RPMI7951 (cell line): ENCODE results near the gene KDELR1. TPM values are rescaled to one million over a fixed set of nuclear protein-coding genes. Genes with fewer than 3 reads are reported as not detected.
A peak's percentile ranks its signal among the peaks of the same experiment; 100 is the strongest.

Experiments used
- DNase-seq: peaks from one replicate; pipeline ENCODE4 v3.0.0-alpha.2; 2012; ENCODE audit warnings: low read depth
- total RNA-seq: library from RNA; depleted of rRNA; stranded (reverse); fragments of >200 nt; shearing (Covaris generic); gene quantifications from 2 replicates; pipeline ENCODE4 v1.2.3, GENCODE V29; 2014; rRNA removed

KDELR1 gene
- total RNA-seq: 153 and 156 TPM in 2 replicates

DNA sequence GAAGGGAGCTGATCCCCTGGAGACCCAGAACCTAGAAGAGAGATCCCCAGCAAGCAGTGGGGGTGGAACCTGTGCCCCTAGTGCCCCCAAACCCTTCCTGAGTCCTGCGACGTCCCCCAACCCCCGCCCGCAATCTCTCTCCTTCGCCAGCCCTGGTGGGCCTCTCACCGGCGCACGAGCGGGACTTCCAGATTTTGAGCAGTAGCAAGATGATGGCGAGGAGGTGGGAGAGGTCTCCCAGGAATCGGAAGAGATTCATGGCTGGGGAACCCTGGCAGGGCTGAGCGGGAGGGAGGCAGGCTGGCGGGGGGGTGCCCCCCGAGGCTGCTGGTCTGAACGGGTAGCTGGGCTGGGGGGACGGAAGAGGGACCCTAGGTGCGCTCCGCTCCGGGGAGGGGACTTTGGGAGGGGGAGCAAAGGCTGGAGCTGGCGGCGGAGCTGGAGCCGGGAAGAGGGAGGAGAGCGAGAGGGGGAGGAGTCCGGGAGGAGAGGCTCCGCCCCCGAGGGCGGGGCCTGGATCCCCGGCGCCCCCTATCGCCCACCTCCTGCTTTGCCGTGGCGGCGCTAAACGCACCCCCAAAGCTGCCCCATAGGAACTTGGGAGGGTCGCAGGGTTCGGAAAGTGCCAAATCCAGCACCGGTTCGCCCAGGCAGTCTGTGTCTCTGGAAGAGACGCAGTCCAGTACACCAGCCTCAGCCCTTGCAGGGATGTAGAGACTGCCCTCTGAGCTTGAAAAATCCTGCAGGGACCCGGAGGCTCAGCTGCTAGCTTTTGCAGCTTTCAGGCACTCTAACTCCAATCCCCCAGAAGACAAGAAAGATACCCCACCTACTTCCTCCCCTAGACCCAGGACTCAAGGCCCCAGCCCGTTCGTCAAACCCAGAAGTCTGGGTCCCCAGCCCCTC lies at the start of gene KDELR1:
KDELR1 (minus strand) TSS at position 452 of the 906 bp plus-strand sequence; CDS start at position 259, 193 bp downstream.
- DNase-seq: peak; percentile 67

DNA sequence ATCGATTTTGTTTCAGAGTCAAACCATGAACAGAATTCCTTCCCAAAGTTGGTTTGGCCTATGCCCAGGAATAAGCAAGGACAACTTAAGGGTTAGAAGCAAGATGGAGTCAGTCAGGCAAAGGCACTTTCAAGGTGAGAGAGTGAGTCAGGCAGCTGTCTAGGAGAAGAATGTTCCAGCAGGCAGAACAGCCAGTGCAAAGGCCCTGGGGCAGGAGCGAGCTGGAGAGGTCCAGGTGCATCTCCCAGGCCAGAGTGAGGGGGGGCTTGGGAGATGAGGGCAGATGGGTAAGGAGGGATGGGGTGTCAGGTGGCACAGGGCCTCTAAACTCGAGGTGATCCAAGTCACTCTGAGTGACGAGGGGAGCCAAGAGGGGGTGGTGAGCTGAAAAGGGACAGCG lies 45.2 kb upstream of the KDELR1 start:
- no peak for DNase-seq

DNA sequence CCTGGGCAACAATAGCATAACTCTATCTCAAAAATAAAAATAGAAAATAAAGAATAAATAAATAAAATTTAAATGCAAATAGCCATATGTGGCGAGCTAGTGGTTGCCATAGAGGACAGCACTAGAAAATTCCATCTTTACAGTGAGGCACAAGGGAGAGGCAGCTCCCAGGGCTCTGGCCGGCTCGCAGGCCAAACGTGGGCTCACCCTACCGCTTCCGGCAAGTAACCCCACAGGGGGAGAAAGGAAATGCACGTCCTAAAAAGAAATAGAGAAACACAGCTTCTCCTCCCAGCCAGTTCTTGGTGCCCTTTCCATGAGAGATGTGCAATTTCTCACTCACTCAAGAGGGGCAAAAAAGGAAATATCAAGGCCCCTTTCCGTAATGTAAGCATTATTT lies 42.0 kb upstream of the KDELR1 start:
- DNase-seq: no peak

DNA sequence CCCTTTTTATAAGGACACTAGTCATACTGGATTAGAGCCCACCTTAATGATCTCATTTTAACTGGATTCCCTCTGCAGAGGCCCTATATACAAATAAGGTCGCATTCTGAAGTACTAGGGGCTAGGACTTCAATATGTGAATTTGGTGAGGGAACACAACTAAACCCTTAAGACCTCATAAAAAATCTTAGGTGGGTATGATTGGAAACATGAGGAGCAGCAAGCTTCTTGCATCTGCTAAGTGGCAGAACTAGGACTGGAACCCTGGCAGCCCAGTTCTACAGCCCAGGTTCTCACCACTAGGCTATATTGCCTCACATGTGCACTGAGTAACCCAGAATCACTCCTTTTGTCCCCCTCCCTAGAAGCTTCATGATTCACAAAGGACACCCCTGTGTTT lies 37.3 kb upstream of the KDELR1 start:
- no peak for DNase-seq

DNA sequence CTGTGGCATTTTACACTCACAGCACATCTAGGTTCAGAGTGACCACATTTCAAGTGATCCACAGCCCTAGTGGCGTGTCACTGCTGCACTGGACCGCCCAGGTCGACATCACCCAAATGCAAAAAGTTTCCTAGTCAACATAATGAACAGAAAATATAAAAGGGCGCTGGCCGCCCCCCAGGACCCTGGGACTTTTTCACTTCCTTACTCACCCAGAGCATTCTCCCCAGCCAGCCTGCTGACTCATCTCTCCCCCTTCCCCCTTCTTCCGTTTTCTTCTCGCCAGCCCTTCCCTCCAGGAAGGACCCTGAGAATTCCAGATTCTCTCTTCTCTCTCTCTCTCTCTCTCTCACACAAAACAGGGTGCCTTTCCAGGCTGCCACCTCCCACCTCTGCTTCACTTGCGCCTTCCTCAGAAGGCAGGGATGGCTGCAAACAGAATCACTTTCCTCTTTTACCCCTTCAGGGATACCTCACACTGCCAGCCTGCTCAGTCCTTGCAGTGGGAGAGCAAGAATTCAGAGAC lies 33.4 kb upstream of the KDELR1 start:
- peak; percentile 76 for DNase-seq

DNA sequence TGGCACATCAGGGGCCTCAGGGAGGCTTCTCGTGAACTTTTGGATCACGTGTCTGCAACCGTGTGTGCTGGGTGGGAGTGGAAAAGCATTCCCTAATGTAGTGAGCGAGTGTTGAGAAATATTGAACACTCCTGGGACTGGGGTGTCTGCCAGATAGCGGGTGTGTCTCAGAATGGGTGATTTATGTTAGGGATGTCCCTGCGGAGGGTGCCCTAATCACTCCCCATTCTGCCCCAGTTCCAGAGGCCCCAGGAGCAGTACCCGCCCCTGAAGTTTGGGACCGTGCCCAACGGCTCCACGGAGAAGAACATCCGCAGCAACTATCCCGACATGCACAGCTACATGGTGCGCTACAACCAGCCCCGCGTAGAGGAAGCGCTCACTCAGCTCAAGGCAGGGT lies 30.2 kb upstream of the KDELR1 start:
- no peak for DNase-seq

DNA sequence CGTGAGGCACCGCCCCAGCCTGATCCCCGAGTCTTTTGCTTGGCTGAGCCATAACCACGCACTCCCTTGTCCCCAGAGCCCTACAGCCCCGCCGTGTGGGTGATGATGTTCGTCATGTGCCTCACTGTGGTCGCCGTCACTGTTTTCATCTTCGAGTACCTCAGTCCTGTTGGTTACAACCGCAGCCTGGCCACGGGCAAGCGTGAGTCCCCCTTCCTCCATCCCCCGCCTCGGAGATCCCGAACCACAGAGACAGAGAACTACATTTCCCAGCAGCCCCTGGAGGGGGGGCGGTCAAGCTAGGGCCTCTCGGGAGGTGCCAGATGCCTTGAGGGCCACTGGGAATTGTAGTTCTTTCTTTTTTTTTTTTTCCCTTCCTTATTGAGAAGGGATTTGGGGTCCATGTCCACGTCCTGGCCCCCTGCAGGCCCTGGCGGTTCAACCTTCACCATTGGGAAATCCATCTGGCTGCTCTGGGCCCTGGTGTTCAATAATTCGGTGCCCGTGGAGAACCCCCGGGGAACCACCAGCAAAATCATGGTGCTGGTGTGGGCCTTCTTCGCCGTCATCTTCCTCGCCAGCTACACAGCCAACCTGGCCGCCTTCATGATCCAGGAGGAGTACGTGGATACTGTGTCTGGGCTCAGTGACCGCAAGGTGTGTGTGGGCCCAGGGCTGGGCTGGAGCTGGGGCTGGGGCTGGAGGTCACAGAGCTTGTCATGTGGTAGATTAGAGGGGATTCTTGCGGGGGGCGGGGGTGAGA lies 28.0 kb upstream of the KDELR1 start:
- DNase-seq: peak; percentile 92

DNA sequence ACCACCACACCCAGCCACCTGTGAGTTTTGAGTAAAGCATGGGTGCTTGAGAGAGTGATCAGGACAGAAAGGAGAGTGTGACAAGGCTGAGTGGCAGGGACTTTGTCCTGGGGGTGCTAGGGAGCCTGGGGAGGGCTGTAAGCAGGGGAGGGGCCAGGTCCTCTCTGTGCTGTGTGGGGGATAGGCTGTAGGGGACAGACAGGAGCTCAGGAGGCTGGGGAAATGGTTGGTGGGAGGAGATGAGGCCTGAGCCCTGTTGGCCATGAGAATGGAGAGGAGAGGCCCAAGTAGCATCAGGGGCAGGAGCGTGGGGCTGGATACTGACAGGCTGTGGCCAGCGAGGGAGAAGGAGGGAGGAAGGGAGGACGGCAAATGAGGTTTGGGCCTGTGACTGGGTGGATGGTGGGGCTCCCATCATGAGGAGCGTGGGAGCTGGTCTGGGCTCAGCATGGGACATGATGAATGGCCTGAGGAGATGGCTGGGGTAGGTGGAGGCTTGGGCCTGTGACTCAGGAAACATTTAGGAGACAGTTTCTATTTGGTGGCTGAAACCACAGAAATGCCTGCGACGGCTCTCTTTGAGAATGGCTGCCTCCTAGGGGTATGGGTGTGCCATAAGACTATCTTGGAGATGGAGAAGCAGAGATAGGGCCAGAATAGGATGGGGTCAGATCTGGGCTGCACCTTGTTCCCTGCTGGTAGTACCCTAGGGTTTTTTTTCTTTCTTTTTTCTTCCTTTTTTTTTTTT lies 27.1 kb upstream of the KDELR1 start:
- DNase-seq: peak; percentile 89

DNA sequence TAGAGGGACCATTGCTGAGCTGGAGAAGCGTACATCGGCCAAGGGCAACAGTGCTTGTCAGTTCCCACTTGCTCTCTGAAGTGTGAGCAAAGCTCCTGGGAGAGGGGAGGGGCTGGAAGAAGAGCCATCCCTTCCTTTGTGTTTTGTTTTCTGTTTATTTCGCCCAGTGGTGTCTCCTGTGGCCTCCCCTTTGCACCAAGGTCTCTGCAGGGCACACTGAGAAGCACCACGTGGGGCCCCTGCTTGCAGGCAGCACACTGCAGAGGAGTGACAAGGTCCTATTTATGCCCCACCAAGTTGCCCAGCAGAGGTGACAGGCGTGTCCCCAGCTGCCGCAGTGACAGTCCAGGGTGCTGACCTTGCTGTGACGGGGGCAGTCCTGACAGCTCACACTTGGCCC lies 26.1 kb upstream of the KDELR1 start:
- no peak for DNase-seq

DNA sequence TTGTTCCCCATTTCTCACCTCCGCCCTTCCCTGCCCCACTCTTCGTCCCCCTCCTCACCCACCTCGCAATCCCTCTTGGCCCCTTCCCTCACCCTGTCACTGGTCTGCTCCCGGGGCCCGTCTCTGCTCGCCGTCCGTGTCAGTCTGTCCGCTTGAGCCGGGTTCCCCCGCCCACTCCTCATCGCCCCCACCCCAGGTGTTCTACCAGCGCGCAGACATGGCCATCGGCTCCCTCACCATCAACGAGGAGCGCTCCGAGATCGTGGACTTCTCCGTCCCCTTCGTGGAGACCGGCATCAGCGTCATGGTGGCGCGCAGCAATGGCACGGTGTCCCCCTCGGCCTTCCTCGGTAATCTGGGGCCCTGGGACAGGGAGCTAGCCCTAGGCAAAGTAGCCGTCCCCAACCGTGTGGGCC lies 24.5 kb upstream of the KDELR1 start:
- DNase-seq: no peak

DNA sequence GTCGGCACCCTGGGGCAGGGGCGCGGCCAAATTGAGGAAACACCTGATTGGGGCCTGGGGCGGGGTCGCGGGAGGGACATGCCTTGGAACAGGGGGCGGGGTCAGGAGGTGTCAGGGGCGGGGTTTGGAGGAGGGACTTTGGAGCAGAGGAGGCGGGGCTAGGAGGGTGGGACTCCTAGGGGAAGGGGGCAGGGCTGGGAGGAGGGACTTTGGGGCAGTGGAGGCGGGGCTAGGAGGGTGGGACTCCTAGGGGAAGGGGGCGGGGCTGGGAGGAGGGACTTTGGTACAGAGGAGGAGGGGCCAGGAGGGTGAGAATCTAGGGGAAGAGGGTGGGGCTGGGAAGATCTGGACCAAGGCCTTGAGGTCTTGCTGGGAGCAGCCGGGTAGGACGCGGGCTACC lies 24.0 kb upstream of the KDELR1 start:
- peak; percentile 78 for DNase-seq

DNA sequence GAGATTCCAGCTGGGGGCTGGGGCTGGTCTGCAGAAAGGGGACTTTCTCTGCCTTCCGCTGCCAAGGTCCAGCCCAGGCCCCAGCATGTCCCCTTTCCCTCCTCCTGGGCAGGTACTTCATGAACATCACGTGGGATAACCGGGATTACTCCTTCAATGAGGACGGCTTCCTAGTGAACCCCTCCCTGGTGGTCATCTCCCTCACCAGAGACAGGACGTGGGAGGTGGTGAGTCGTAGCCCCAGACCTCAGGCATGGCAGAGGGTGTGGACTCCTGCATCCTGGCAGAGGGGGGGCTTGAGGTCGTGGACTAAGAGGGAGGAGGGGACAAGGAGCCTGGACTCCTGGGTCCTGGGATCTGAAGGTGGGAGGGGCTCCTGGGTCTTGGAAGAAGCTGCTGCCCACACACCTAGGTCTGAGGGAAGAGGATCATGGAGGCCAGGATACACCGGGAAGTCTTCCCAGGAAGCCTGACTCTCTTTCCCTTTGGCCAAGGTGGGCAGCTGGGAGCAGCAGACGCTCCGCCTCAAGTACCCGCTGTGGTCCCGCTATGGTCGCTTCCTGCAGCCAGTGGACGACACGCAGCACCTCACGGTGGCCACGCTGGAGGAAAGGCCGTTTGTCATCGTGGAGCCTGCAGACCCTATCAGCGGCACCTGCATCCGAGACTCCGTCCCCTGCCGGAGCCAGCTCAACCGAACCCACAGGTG lies 22.7 kb upstream of the KDELR1 start:
- no peak for DNase-seq

DNA sequence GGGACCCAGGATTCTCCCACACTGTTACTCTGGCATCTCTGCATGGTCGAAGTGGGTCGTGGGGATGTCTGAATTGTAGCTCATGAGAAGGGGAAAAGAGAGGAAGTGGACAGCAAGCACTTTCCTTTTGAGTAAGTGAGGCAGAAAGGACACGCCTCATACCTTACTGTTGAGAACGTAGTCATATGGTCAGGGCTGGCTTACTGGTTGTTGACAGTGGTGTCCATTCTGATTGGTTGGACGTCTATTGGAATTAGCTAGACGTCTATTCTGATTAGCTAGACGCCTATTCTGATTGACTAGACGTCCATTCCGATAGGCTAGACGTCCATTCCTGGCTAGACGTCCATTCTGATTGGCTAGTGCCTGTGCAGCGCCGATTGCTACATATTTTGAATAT lies 14.5 kb upstream of the KDELR1 start:
- no peak for DNase-seq

DNA sequence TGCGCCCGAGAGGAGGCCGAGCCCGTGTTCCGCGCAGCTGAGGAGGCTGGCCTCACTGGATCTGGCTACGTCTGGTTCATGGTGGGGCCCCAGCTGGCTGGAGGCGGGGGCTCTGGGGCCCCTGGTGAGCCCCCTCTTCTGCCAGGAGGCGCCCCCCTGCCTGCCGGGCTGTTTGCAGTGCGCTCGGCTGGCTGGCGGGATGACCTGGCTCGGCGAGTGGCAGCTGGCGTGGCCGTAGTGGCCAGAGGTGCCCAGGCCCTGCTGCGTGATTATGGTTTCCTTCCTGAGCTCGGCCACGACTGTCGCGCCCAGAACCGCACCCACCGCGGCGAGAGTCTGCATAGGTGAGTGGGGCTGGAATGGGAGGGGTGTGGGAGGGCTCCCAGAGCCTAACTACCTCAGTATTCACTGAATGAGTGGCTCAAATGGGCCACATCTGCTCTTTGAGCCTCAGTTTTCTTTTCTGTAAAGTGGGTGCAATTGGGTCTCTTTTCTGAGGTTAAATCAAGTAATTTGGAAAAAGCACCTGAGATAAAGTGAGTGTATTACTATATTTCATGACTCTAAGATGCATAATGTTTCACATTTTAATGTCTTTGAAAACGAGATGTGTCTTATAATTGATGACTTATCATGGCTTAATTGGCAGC lies 13.8 kb upstream of the KDELR1 start:
- DNase-seq: no peak

DNA sequence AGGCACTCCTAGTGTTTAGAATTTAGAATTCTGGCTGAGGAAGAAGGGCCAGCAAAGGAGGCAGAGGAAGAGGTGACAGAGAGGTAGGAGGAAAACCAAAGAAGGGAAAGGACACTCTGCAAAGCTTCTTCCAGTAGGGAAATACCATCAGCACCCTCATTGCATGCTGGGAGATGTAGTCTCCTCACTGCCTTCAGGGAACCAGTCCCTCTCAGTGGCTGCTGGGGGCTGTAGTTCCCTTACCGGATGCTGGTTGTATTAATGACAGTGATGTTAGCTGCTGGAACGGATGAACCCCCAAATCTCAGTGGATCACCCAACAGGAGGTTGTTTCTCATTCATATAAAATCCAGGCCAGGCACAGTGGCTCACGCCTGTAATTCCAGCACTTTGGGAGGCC lies 12.3 kb upstream of the KDELR1 start:
- DNase-seq: peak; percentile 77

DNA sequence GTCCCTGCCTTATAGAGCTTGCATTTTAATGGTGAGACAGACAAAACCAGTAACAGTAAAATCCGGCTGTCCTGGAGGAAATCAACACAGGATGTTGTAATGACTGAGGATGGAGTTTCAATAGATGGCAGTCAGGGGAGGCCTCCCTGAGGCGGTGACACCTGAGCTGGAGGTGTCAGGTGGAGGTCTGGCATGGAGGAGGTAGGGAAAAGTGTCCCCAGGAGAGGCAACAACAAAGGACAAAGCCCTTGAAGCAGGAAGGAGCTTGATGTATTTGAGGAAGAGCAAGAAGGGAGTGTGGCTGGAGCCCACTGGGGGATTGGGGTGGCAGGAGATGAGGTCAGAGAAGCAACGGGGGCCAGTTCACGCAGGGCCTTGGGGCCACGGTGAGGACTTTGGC lies 9.9 kb upstream of the KDELR1 start:
- no peak for DNase-seq

DNA sequence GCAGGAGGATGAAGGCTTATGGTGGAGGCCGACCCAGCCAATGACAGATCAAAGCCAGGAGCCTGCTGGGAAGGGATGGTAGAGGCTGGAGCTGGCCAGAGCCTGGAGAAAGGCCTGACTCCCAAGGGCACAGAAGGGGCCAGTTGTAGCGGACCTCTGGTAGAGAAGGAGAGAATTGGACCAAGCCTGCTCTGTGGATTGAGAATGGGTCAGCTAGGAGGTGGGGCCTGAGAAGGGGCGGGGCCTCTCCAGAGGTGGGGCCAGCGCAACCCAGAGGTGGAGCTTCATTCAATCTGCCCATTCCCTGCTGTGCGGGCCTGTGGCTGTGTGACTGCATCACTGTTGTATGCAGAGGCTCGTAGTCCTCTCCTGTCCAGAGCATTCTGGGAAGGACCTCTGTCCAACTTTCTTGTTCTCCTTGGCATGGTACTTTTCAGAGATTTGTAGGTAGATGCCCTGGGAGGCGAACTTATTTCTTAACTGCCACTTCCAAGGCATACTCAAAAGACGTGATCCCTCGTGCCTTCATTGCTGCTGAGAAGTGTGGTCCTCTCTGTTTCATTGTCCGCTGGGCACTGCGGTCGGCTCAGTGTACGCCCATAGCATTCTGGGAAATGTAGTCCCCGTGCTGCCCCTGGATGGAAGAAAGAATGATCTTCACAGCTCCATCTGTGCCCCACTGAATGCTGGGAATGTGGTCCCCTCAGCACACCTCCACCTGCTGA lies 8.8 kb upstream of the KDELR1 start:
- DNase-seq: peak; percentile 89

DNA sequence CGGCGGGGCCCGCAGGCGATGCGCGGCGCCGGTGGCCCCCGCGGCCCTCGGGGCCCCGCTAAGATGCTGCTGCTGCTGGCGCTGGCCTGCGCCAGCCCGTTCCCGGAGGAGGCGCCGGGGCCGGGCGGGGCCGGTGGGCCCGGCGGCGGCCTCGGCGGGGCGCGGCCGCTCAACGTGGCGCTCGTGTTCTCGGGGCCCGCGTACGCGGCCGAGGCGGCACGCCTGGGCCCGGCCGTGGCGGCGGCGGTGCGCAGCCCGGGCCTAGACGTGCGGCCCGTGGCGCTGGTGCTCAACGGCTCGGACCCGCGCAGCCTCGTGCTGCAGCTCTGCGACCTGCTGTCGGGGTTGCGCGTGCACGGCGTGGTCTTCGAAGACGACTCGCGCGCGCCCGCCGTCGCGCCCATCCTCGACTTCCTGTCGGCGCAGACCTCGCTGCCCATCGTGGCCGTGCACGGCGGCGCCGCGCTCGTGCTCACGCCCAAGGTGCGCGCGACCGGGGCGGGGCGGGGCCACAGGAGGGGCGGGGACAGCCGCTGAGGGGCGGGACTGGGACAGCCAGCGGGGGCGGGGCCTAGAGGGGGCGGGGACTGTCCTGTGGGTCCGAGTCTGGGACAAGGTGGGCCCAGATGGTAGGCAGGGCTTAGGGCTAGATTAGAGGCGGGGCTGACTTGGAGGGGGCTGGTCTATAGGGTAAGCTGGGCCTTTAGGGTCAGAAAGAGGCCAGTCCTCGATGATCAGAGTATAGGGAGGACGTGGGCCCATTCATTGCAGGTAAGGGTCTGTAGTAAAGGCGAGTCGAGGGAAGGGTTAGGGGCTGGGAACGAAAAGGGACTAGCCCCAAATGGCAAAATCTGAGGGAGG lies 7.3 kb upstream of the KDELR1 start:
- peak; percentile 85 for DNase-seq

DNA sequence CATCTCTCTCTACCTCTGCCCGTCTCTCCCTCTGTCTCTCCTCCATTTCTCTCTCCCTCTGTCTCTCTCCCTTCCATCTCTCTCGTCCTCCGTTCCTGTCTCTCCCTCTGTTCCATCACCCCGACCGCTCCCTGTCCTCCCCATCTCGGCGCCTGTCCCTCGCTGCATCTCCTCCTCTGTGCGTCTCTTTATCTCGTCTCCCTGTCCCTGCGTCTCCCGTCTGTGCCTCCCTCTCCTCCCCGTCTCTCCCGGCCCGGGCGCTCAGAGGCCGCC lies 6.7 kb upstream of the KDELR1 start:
- DNase-seq: peak; percentile 24
